Liver (tissue), 4 donors: ENCODE results near the gene YBEY. TPM values are rescaled to one million over a fixed set of nuclear protein-coding genes. Genes with fewer than 3 reads are reported as not detected.

Experiments used
- polyA plus RNA-seq, 2 donors: library from polyadenylated mRNA; stranded (reverse) in 1 of 2; unstranded in 1 of 2; fragments of 200-250 nt in 1 of 2; fragments of >200 nt in 1 of 2; fragmentation: Nextera tagmentation in 1 of 2; extraction: Ambion mirVana in 1 of 2; gene quantifications; one replicate each; pipeline versions ENCODE4 v1.2.1 to v1.2.3, GENCODE V29; 2013 to 2015
- total RNA-seq, 2 donors: library from RNA; depleted of rRNA; stranded (reverse); fragments of >200 nt; gene quantifications; one replicate each; pipeline ENCODE4 v1.2.3, GENCODE V29; 2014
- donor health status: healthy.
- donor health status: healthy.
- donor health status: healthy.

Gene YBEY
- total and polyA plus RNA-seq, 4 donors: 6.3 to 11.8 (median 10.0) TPM

Other genes with a start within 250 kb of the YBEY start
- 10 to 100 TPM; 39.1 to 44.3 TPM for gene COL6A2, start 188.2 kb upstream of the YBEY start, total RNA-seq
- gene COL6A2, start 188.2 kb upstream of the YBEY start, polyA plus RNA-seq: 10 to 100 TPM in 1 of 2 donors, 1 to 10 TPM in 1; 5.8 to 80.8 TPM
- gene FTCD, start 130.8 kb upstream of the YBEY start, total RNA-seq: 100 to 1,000 TPM; 168 to 178 TPM
- gene FTCD, start 130.8 kb upstream of the YBEY start, polyA plus RNA-seq: 100 to 1,000 TPM; 130 to 182 TPM
- 1 to 10 TPM in 1 of 2 donors, under 1 TPM in 1; 0.33 to 3.5 TPM for gene SPATC1L, start 101.9 kb upstream of the YBEY start, total RNA-seq
- gene SPATC1L, start 101.9 kb upstream of the YBEY start, polyA plus RNA-seq: 1 to 10 TPM in 1 of 2 donors, under 1 TPM in 1; 0.36 to 1.2 TPM
- 100 to 1,000 TPM; 142 to 194 TPM for gene LSS, start 57.6 kb upstream of the YBEY start, total RNA-seq
- 10 to 100 TPM; 27.6 to 36.7 TPM for gene LSS, start 57.6 kb upstream of the YBEY start, polyA plus RNA-seq
- 10 to 100 TPM; 44.9 to 58.1 TPM for gene MCM3AP, start 731 bp upstream of the YBEY start, total RNA-seq
- gene MCM3AP, start 731 bp upstream of the YBEY start, polyA plus RNA-seq: 10 to 100 TPM; 15.5 to 22.1 TPM
- 10 to 100 TPM in 1 of 2 donors, under 1 TPM in 1; 0.75 to 17.7 TPM for gene C21orf58, start 37.5 kb downstream of the YBEY start, total RNA-seq
- gene C21orf58, start 37.5 kb downstream of the YBEY start, polyA plus RNA-seq: under 1 TPM; 0.59 to 0.61 TPM
- gene PCNT, start 37.8 kb downstream of the YBEY start, total RNA-seq: 10 to 100 TPM; 22.5 to 36.8 TPM
- gene PCNT, start 37.8 kb downstream of the YBEY start, polyA plus RNA-seq: 1 to 10 TPM; 6.7 to 7.9 TPM
- gene DIP2A, start 172.5 kb downstream of the YBEY start, total RNA-seq: 10 to 100 TPM in 1 of 2 donors, 1 to 10 TPM in 1; 9.6 to 21.7 TPM
- gene DIP2A, start 172.5 kb downstream of the YBEY start, polyA plus RNA-seq: 1 to 10 TPM; 3.8 to 5.3 TPM